ENCODE measurements around the gene PHLDB3. TPM values are rescaled to one million over a fixed set of nuclear protein-coding genes. Genes with fewer than 3 reads are reported as not detected.

The PHLDB3 gene
- total and polyA plus RNA-seq, 2 of the 4 experiments (the other 2 are of a cell fraction) = 2.9 to 10.6 TPM

GRCh38 chr19:43544077-43544476 lies 39.5 kb upstream of the PHLDB3 start:
- in situ Hi-C loops (cut with MboI; ENCODE audit: low sequenced_read_pairs) = no loop called here
- Histone ChIP-seq H3K27ac (ENCODE audit: insufficient read depth, low read length) (no peak overlapping the region), H4K91ac (ENCODE audit: insufficient read depth, low read depth, low read length) (no peak overlapping the region), H3K27me3 (ENCODE audit: control insufficient read depth, insufficient read depth, low read length) (no peaks in the 10 kb centered on the region), H2BK15ac (ENCODE audit: low read depth, low read length) (no peak overlapping the region), H3K9ac (ENCODE audit: low read depth, low read length) (no peak overlapping the region), H2AK9ac (replicated peaks; ENCODE audit: low read depth, low read length, poor library complexity) (no peak overlapping the region), H4K20me1 (ENCODE audit: insufficient read depth, low read length) (no peaks in the 10 kb centered on the region), H3K4me2 (ENCODE audit: low read depth, low read length) (no peak overlapping the region), H3K18ac (ENCODE audit: low read depth, low read length) (no peak overlapping the region), H3K56ac (ENCODE audit: extremely low read depth, insufficient read depth, low read length) (no peak overlapping the region), H3K9me1 (ENCODE audit: insufficient read depth, low read length) (no peaks in the 10 kb centered on the region), H3K36me3 (ENCODE audit: control insufficient read depth, insufficient read depth, low read length) (peaks cover 34% of the 10 kb centered on the region), H2AFZ (replicated peaks; ENCODE audit: low read length, poor library complexity) (no peak overlapping the region), H4K5ac (ENCODE audit: low read depth, low read length) (no peak overlapping the region), H2BK20ac (ENCODE audit: low read depth, low read length) (no peak overlapping the region), H2BK5ac (ENCODE audit: low read depth, low read length, poor library complexity, severe bottlenecking) (no peak overlapping the region), H3K4me3 (ENCODE audit: insufficient read depth, low read depth, low read length) (no peak overlapping the region), H2BK120ac (ENCODE audit: low read depth, low read length) (no peak overlapping the region), H4K8ac (ENCODE audit: low read depth in 2 of 2, low read length in 2 of 2) (no peak overlapping the region), H2AK5ac (ENCODE audit: low read depth, low read length) (no peak overlapping the region), H3K9me3 (ENCODE audit: control insufficient read depth, insufficient read depth, low read length) (no peaks in the 10 kb centered on the region), H3K79me1 (ENCODE audit: low read depth in 1 of 2, low read length in 2 of 2) (no peaks in the 10 kb centered on the region), H3K23ac (ENCODE audit: low read depth, low read length) (no peak overlapping the region), H3K4me1 (ENCODE audit: control insufficient read depth, insufficient read depth, low read length) (no peaks in the 10 kb centered on the region), H3K14ac (replicated peaks; ENCODE audit: low read depth, low read length) (no peak overlapping the region), H3K4ac (ENCODE audit: low read depth, low read length) (no peak overlapping the region)
- ChIA-PET POLR2A (ENCODE audit: unreplicated experiment) (no interaction called here), CTCF (interaction anchor here (1.2 kb wide), 1 partner anchor 11 kb away, joined by 5 read pairs; no protein-coding TSS in a partner anchor)
- intact Hi-C loops (cut with micrococcal nuclease) = no loop called here
- no TSS peak for BruUV-seq (replicated peaks)
- TF ChIP-seq RFX5 (IDR thresholded peaks at IDR 0.05; ENCODE audit: low read depth, low read length) = no peak
- TF ChIP-seq FOS (IDR thresholded peaks at IDR 0.05; ENCODE audit: low read depth, low read length) = no peak
- TF ChIP-seq CHD1 (IDR thresholded peaks at IDR 0.05; ENCODE audit: low read depth, low read length) = no peak
- DNase-seq (no peak), ATAC-seq (ENCODE audit: low read depth) (no peak)
- 98% methylated on average over 6 of the region's 9 CpGs; no CpG with 5 or more reads in 1 of the 2 experiments for WGBS, 2 experiments (ENCODE audit: extremely low coverage in 2 of 2, insufficient read length in 1 of 2)
- dilution Hi-C loops (cut with HindIII; ENCODE audit: low sequenced_read_pairs, unreplicated experiment) = no loop called here
